Fibroblast of mammary gland (primary cell): ENCODE measurements around the gene RBM20.
"Not testable (repeated sequence)": the region's sequence is repeated elsewhere in the genome, so short reads cannot be mapped to it uniquely, and the experiment has no call there.

Experiments used
- DNase-seq: peaks from one replicate; pipeline ENCODE4 v3.0.0-alpha.2; 2010; ENCODE audit warnings: low read depth
- H3K4me3 ChIP-seq: 2 replicates; pipeline ENCODE4 v1.5.1; 2011; ENCODE audit warnings: low read depth, mild to moderate bottlenecking, low read length, moderate library complexity; ENCODE audit not compliant: control insufficient read depth
- CTCF ChIP-seq: conservative IDR thresholded peaks from 2 replicates; pipeline ENCODE4 v1.5.1; 2011; ENCODE audit warnings: low read depth, low read length, inconsistent platforms; ENCODE audit not compliant: control insufficient read depth, insufficient read depth

Gene RBM20

GRCh38 chr10:110657973-110658691 lies 14.0 kb downstream of the RBM20 start:
- no peak for DNase-seq
- TF ChIP-seq CTCF = no peak

GRCh38 chr10:110659558-110659957 lies 15.4 kb downstream of the RBM20 start:
- no peak overlapping the region for H3K4me3 ChIP-seq
- no peak for TF ChIP-seq CTCF

More at GRCh38 chr10:110657973-110658691, 14.0 kb downstream of the RBM20 start:
- no peak overlapping the region for H3K4me3 ChIP-seq

GRCh38 chr10:110660289-110660688 lies 16.2 kb downstream of the RBM20 start:
- not testable (repeated sequence) for DNase-seq, H3K4me3 ChIP-seq

More at GRCh38 chr10:110659558-110659957, 15.4 kb downstream of the RBM20 start:
- no peak for DNase-seq

GRCh38 chr10:110661292-110661691 lies 17.2 kb downstream of the RBM20 start:
- TF ChIP-seq CTCF = no peak
- no peak for DNase-seq
- H3K4me3 ChIP-seq = no peak overlapping the region

DNA sequence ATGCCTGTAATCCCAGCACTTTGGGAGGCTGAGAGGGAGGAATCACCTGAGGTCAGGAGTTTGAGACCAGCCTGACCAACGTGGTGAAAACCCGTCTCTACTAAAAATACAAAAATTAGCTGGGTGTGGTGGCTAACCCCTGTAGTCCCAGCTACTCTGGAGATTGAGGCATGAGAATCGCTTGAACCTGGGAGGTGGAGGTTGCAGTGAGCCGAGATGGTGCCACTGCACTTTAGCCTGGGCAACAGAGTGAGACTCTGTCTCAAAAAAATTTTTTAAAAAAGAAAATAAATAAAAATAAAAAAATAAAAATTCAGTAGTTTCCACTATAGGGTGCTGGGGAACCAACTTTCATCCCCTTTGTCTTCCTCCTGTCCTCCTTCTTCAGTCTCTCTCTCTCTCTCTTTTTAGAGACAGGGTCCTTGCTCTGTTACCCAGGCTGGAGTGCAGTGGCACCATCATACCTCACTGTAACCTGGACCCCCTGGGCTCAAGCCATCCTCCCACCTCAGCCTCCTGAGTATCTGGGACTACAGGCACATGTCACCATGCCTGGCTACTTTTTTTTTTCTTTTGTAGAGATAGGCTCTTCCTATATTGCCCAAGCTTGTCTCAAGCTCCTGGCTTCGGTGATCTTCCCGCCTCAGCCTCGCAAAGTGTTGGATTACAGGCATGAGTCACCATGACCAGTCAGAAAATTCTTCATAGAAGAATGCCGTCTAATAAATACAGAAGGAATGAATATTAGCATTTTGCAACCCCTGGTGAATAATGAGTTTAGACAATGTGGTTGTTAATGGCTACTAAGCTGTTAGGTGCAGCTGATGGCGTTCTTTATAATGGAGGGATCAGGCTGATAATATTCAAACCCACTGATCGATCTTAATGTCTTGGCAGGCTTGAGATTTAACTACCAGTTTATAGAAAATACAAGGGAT lies 20.6 kb downstream of the RBM20 start:
- DNase-seq = peak; percentile 94
- no peak for TF ChIP-seq CTCF
- no peak overlapping the region for H3K4me3 ChIP-seq

DNA sequence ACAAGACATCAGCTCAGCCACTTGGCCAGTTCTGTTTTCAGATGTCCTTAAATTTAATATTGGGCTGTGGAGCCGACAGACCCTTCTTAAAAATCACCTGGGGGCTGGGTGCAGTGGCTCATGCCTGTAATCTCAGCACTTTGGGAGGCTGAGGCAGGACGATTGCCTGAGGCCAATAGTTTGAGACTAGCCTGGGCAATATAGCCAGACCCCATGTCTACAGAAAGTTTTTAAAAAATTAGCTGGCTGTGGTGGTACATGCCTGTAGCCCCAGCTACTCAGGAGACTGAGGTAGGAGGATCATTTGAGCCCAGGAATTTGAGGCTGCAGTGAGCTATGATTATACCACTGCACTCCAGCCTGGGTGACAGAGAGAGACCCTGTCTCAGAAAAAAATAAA lies 22.1 kb downstream of the RBM20 start:
- not testable (repeated sequence) for DNase-seq, H3K4me3 ChIP-seq

- no peak overlapping the region for H3K4me3 ChIP-seq
- TF ChIP-seq CTCF = no peak
- DNase-seq = no peak
Observed at GRCh38 chr10:110666673-110667072, 22.5 kb downstream of the RBM20 start.
